Measurements from ENCODE around the gene SSR1. TPM values are rescaled to one million over a fixed set of nuclear protein-coding genes. Genes with fewer than 3 reads are reported as not detected.
A peak's percentile ranks its signal among the peaks of the same experiment; 100 is the strongest.

Gene SSR1
- total and polyA plus RNA-seq, 2 of the 13 experiments (the other 11 are each of a cell fraction or from before 2014, with no cell fraction given) = 203 to 243 TPM

GRCh38 chr6:7261032-7261841, 51.8 kb downstream of the SSR1 start (continued):
- TF ChIP-seq, protein P1, sequence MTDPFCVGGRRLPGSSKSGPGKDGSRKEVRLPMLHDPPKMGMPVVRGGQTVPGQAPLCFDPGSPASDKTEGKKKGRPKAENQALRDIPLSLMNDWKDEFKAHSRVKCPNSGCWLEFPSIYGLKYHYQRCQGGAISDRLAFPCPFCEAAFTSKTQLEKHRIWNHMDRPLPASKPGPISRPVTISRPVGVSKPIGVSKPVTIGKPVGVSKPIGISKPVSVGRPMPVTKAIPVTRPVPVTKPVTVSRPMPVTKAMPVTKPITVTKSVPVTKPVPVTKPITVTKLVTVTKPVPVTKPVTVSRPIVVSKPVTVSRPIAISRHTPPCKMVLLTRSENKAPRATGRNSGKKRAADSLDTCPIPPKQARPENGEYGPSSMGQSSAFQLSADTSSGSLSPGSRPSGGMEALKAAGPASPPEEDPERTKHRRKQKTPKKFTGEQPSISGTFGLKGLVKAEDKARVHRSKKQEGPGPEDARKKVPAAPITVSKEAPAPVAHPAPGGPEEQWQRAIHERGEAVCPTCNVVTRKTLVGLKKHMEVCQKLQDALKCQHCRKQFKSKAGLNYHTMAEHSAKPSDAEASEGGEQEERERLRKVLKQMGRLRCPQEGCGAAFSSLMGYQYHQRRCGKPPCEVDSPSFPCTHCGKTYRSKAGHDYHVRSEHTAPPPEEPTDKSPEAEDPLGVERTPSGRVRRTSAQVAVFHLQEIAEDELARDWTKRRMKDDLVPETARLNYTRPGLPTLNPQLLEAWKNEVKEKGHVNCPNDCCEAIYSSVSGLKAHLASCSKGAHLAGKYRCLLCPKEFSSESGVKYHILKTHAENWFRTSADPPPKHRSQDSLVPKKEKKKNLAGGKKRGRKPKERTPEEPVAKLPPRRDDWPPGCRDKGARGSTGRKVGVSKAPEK (CRISPR knock-in tag; IDR thresholded peaks at IDR 0.05; ENCODE audit: borderline replicate concordance) = no peak
- TF ChIP-seq, protein P2, sequence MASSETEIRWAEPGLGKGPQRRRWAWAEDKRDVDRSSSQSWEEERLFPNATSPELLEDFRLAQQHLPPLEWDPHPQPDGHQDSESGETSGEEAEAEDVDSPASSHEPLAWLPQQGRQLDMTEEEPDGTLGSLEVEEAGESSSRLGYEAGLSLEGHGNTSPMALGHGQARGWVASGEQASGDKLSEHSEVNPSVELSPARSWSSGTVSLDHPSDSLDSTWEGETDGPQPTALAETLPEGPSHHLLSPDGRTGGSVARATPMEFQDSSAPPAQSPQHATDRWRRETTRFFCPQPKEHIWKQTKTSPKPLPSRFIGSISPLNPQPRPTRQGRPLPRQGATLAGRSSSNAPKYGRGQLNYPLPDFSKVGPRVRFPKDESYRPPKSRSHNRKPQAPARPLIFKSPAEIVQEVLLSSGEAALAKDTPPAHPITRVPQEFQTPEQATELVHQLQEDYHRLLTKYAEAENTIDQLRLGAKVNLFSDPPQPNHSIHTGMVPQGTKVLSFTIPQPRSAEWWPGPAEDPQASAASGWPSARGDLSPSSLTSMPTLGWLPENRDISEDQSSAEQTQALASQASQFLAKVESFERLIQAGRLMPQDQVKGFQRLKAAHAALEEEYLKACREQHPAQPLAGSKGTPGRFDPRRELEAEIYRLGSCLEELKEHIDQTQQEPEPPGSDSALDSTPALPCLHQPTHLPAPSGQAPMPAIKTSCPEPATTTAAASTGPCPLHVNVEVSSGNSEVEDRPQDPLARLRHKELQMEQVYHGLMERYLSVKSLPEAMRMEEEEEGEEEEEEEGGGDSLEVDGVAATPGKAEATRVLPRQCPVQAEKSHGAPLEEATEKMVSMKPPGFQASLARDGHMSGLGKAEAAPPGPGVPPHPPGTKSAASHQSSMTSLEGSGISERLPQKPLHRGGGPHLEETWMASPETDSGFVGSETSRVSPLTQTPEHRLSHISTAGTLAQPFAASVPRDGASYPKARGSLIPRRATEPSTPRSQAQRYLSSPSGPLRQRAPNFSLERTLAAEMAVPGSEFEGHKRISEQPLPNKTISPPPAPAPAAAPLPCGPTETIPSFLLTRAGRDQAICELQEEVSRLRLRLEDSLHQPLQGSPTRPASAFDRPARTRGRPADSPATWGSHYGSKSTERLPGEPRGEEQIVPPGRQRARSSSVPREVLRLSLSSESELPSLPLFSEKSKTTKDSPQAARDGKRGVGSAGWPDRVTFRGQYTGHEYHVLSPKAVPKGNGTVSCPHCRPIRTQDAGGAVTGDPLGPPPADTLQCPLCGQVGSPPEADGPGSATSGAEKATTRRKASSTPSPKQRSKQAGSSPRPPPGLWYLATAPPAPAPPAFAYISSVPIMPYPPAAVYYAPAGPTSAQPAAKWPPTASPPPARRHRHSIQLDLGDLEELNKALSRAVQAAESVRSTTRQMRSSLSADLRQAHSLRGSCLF (CRISPR knock-in tag; IDR thresholded peaks at IDR 0.05; ENCODE audit: borderline replicate concordance) = no peak
- TF ChIP-seq STAT6 (CRISPR knock-in tag; IDR thresholded peaks at IDR 0.05; ENCODE audit: borderline replicate concordance) (peak; percentile 45; the same call in 1 of the 2 replicates), SMAD9 (CRISPR knock-in tag; IDR thresholded peaks at IDR 0.05) (0 out of 2 replicates have a peak, but pooled peaks have one; percentile 74), ZSCAN25 (CRISPR knock-in tag; IDR thresholded peaks at IDR 0.05) (peak; percentile 59; the same call in 1 of the 2 replicates), NBN (conservative IDR thresholded peaks at IDR 0.05) (no peak), ZNF749 (CRISPR knock-in tag; IDR thresholded peaks at IDR 0.05; ENCODE audit: borderline replicate concordance) (peak; percentile 91; the same call in 1 of the 2 replicates), SMARCE1 (IDR thresholded peaks at IDR 0.05; ENCODE audit: borderline replicate concordance) (no peak), ZNF552 (CRISPR knock-in tag; IDR thresholded peaks at IDR 0.05; ENCODE audit: borderline replicate concordance) (peak; percentile 60; the same call in 1 of the 2 replicates), ZNF549 (CRISPR knock-in tag; IDR thresholded peaks at IDR 0.05) (no peak), KMT2B (CRISPR knock-in tag; IDR thresholded peaks at IDR 0.05) (peak; percentile 43; the same call in 1 of the 2 replicates), NFYC (CRISPR knock-in tag; IDR thresholded peaks at IDR 0.05) (peak; percentile 80), MEIS2 (CRISPR knock-in tag; IDR thresholded peaks at IDR 0.05) (0 out of 2 replicates have a peak, but pooled peaks have one; percentile 69), NCOA2 (CRISPR knock-in tag; IDR thresholded peaks at IDR 0.05) (no peak; the same call in none of the 2 replicates), ZNF7 (CRISPR knock-in tag; IDR thresholded peaks at IDR 0.05) (no peak)
- TF ChIP-seq, protein P3, sequence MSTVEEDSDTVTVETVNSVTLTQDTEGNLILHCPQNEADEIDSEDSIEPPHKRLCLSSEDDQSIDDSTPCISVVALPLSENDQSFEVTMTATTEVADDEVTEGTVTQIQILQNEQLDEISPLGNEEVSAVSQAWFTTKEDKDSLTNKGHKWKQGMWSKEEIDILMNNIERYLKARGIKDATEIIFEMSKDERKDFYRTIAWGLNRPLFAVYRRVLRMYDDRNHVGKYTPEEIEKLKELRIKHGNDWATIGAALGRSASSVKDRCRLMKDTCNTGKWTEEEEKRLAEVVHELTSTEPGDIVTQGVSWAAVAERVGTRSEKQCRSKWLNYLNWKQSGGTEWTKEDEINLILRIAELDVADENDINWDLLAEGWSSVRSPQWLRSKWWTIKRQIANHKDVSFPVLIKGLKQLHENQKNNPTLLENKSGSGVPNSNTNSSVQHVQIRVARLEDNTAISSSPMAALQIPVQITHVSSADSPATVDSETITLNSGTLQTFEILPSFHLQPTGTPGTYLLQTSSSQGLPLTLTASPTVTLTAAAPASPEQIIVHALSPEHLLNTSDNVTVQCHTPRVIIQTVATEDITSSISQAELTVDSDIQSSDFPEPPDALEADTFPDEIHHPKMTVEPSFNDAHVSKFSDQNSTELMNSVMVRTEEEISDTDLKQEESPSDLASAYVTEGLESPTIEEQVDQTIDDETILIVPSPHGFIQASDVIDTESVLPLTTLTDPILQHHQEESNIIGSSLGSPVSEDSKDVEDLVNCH (CRISPR knock-in tag; IDR thresholded peaks at IDR 0.05) = no peak
